Ishikawa (cell line): ENCODE data around the gene COL3A1.

Experiments
- CEBPB ChIP-seq: IDR thresholded peaks from 2 replicates; pipeline ENCODE4 v1.6.1; 2012
- CREB1 ChIP-seq: IDR thresholded peaks from 2 replicates; pipeline ENCODE4 v1.6.1; 2012; ENCODE audit warnings: low read depth
- EGR1 ChIP-seq: IDR thresholded peaks from 2 replicates; pipeline ENCODE4 v1.6.1; 2012
- EP300 ChIP-seq: IDR thresholded peaks from 2 replicates; pipeline ENCODE4 v1.6.1; 2012; ENCODE audit warnings: borderline replicate concordance
- FOXM1 ChIP-seq: IDR thresholded peaks from 2 replicates; pipeline ENCODE4 v1.6.1; 2012; ENCODE audit warnings: low read depth, borderline replicate concordance
- NFIC ChIP-seq: IDR thresholded peaks from 2 replicates; pipeline ENCODE4 v1.6.1; 2012
- RAD21 ChIP-seq: IDR thresholded peaks from 2 replicates; pipeline ENCODE4 v1.6.1; 2012; ENCODE audit warnings: low read depth
- TAF1 ChIP-seq: IDR thresholded peaks from 2 replicates; pipeline ENCODE4 v1.6.1; 2012; ENCODE audit warnings: low read depth, mild to moderate bottlenecking
- TCF12 ChIP-seq: IDR thresholded peaks from 2 replicates; pipeline ENCODE4 v1.6.1; 2012; ENCODE audit warnings: low read depth
- TEAD4 ChIP-seq: IDR thresholded peaks from 2 replicates; pipeline ENCODE4 v1.6.1; 2012
- YY1 ChIP-seq: IDR thresholded peaks from 2 replicates; pipeline ENCODE4 v1.6.1; 2012; ENCODE audit warnings: low read depth
- ZBTB7A ChIP-seq: IDR thresholded peaks from 2 replicates; pipeline ENCODE4 v1.6.1; 2012; ENCODE audit warnings: low read depth
- TF ChIP-seq, protein P1 (sequence below): IDR thresholded peaks from 2 replicates; pipeline ENCODE4 v1.6.1; 2012
- TF ChIP-seq, protein P2 (sequence below): IDR thresholded peaks from 2 replicates; pipeline ENCODE4 v1.6.1; 2012; ENCODE audit warnings: low read depth, mild to moderate bottlenecking
- TF ChIP-seq, protein P3 (sequence below): IDR thresholded peaks from 2 replicates; pipeline ENCODE4 v1.6.1; 2012

COL3A1 gene

DNA sequence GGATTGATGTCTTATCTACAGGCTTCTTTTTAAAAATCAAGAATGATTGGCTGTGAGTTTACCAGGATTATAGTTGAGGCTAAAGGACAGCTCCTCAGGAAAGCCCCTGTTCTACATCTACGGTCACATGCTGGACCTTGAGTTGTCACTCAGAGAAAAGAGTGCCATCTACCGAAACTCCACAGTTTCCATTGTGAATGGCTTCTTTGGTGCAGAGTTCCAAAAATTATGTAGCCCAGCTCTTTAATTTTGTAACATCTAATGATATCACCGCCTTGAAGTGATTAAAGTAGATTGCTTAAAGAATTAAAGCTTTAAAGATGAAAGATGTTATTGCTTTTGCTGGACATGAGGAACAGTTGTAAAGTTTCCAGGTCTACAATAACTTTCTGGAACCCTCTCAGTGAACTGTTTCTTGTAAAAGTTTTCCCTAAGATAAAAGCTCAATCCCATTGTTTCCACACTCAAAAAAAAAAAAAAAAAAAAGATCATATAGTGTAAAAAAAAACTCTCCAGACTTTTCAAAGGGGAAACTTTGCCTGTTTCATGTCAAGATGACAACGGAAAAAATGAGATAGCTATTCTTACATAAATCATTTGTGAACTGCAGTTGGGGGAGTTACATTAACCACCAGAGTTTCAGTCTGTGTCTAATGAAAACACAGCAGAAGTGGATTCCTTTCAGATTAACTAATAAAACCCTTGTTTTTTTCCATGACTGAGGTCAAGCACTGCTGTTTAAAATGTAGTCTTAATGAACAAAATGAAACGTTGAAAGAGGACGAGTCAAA is 4.3 kb downstream of the COL3A1 start:
- TF ChIP-seq TEAD4, result no peak
- TF ChIP-seq, protein P1, sequence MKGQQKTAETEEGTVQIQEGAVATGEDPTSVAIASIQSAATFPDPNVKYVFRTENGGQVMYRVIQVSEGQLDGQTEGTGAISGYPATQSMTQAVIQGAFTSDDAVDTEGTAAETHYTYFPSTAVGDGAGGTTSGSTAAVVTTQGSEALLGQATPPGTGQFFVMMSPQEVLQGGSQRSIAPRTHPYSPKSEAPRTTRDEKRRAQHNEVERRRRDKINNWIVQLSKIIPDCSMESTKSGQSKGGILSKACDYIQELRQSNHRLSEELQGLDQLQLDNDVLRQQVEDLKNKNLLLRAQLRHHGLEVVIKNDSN, result peak; percentile 7; the same call in 1 of the 2 replicates
- peak; percentile 21 for TF ChIP-seq RAD21
- no peak for TF ChIP-seq FOXM1

DNA sequence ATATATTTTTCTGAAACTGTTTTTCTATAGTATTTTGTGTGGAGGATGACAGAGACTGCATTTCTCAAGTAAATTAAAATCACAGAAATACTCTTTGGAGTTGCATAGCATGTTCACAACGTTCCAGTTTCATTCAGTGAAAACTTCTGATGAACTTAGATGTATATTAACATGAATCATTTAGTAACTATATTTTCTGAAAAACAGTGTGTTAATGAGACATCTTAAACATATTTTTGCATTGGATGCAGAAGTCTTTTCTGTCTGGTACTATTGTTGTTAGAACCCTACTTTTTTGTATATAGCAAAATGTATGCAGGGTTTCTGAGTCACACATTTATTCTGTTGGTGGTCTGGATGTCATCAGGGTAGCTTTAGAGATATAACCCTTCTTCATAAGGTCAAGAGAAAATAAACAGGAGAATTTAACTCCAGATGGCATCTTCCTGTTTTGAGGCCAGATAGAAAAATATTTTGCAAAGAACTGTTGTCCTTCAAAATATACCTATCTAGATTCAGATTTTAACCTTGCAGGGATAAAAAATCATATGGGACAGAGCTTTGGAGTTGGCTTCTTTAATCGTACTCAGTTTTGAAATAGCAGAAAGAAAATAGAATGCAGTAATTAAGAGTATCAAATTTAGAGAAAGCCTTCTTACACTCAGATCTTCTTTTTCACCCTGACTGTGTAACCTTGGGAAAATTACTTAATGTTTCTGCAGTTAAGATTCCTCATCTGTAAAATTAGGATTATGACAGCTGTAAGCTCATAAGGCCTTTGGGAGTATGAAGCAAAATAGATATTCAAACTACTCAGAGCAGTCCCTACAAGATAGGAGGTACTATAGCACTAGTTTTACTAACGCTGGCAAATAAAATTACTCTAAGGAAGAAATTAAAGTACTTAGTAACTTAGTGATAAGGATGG is 5.3 kb downstream of the COL3A1 start:
- TF ChIP-seq, protein P1, result no peak
- TF ChIP-seq NFIC (no peak), EGR1 (no peak), CEBPB (no peak), EP300 (no peak), TAF1 (no peak), RAD21 (no peak), ZBTB7A (no peak), FOXM1 (no peak), TEAD4 (no peak), CREB1 (no peak)
- TF ChIP-seq, protein P2, sequence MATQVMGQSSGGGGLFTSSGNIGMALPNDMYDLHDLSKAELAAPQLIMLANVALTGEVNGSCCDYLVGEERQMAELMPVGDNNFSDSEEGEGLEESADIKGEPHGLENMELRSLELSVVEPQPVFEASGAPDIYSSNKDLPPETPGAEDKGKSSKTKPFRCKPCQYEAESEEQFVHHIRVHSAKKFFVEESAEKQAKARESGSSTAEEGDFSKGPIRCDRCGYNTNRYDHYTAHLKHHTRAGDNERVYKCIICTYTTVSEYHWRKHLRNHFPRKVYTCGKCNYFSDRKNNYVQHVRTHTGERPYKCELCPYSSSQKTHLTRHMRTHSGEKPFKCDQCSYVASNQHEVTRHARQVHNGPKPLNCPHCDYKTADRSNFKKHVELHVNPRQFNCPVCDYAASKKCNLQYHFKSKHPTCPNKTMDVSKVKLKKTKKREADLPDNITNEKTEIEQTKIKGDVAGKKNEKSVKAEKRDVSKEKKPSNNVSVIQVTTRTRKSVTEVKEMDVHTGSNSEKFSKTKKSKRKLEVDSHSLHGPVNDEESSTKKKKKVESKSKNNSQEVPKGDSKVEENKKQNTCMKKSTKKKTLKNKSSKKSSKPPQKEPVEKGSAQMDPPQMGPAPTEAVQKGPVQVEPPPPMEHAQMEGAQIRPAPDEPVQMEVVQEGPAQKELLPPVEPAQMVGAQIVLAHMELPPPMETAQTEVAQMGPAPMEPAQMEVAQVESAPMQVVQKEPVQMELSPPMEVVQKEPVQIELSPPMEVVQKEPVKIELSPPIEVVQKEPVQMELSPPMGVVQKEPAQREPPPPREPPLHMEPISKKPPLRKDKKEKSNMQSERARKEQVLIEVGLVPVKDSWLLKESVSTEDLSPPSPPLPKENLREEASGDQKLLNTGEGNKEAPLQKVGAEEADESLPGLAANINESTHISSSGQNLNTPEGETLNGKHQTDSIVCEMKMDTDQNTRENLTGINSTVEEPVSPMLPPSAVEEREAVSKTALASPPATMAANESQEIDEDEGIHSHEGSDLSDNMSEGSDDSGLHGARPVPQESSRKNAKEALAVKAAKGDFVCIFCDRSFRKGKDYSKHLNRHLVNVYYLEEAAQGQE, result no peak

DNA sequence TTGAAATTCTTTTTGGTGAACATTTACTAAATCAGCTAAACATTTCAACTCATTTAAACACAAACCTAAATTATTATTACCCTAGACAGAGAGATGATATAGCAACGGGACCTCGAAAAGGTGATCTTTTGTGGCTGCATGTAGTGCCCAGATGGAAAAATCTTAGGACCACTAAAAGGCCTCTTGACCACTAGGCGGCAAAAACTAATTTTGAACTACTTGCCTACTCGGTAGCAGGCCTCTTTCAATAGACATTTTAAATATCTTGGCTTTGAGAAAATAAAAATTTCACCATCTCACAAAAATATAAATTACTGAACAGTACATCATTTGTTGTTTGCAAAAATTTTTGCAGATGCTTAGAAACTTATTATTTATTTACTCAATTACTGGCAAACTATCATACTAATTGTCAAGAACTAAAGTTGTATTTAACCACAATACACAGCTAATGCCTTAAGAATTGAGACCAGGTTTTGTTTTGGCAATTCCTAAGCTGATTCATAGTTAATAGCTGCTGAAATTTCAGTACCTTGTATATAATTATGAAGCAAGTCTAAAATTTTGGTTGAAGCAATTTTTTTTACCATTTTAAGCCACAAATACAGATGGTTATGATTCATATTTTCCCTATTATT is 9.4 kb downstream of the COL3A1 start:
- no peak for TF ChIP-seq CEBPB
- TF ChIP-seq NFIC, result no peak
- TF ChIP-seq TAF1, result no peak
- TF ChIP-seq, protein P3, sequence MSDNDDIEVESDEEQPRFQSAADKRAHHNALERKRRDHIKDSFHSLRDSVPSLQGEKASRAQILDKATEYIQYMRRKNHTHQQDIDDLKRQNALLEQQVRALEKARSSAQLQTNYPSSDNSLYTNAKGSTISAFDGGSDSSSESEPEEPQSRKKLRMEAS, result no peak
- TF ChIP-seq EP300, result no peak
- TF ChIP-seq, protein P1, result no peak
- TF ChIP-seq RAD21, result no peak
- no peak for TF ChIP-seq FOXM1
- no peak for TF ChIP-seq TCF12
- TF ChIP-seq ZBTB7A, result no peak
- TF ChIP-seq TEAD4, result no peak
- TF ChIP-seq, protein P2, result no peak
- TF ChIP-seq EGR1, result no peak

DNA sequence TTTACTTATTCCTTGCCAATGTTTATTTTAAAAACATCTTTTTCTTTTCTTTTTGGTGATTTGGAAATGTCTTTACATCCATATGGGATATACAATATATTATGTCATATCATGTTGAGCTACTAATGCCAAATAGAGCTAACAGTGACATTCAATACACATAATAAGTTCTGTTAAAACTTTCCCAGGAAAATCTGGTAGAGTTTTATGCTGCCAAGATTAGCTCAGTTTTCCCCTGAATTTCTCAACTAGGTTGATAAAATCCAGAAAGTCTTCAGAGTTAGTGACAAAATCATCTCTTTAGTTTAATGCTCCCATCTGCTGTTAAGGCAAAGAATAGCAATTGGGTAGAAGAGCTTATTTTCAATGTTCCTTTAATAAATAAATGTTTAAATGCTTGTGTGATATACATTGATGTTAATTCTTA is 9.9 kb downstream of the COL3A1 start:
- TF ChIP-seq, protein P3, result no peak
- peak; percentile 49 for TF ChIP-seq RAD21

DNA sequence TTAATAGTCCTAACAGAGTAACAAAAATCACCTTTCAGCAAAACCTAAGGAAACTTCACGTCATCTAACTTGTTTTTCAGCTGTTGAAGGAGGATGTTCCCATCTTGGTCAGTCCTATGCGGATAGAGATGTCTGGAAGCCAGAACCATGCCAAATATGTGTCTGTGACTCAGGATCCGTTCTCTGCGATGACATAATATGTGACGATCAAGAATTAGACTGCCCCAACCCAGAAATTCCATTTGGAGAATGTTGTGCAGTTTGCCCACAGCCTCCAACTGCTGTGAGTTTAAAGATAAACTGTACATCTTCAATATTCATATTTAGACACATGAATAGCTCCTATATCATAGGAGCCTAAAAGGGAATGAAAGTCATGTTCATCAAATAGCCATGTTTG is 10.5 kb downstream of the COL3A1 start:
- no peak for TF ChIP-seq TCF12
- TF ChIP-seq, protein P1, result no peak
- no peak for TF ChIP-seq CREB1
- no peak for TF ChIP-seq RAD21
- no peak for TF ChIP-seq TAF1
- no peak for TF ChIP-seq YY1
- TF ChIP-seq ZBTB7A, result no peak
- TF ChIP-seq, protein P2, result no peak
- TF ChIP-seq FOXM1, result no peak
- TF ChIP-seq CEBPB, result no peak
- TF ChIP-seq EGR1, result no peak
- no peak for TF ChIP-seq EP300
- no peak for TF ChIP-seq NFIC
